Amniotic epithelial cell (primary cell): ENCODE results near the gene USH2A.

ENCODE experiments used
- DNase-seq: peaks from one replicate; pipeline ENCODE4 v3.0.0-alpha.2; 2010; ENCODE audit warnings: low read depth

The USH2A gene

DNA sequence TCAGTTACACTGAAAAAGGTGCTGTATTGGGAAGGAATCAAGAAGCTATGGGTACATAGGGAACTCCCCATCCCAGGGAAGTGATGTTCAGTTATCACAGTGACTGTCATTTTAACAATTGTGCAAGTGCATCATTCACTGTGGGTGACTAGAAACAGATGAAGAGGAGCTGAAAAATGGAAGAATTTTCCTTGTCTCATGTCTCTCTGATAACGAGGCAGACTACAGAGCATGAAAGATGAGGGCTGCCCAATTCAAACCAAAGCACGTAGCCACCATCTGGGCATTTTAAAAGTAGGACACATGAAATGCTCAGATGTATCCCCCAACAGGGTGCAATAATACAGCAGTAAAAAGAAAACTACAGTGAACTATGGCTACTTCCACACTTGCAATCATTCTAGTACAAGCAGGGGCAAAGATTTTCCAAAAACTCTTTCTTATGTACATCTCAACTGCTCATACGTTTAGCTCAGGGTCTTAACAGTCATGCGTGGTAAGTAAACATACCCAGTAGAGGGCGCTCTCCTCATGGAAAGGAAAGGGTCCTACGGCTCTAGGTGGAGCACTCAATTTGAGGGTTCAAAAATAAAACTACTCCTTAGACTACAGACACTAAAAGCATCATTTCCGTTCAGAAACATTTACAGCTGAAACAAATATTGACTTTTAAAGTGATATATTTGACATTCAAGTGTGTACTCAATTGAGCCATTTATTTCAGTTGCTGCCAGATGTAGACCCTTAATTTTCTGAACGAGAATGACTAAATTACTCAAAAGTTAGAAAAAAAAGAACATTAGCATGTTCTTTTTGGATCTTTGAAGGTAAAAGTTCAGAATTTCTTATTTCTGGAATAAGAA, 713.0 kb downstream of the USH2A start:
- peak; percentile 61 for DNase-seq

DNA sequence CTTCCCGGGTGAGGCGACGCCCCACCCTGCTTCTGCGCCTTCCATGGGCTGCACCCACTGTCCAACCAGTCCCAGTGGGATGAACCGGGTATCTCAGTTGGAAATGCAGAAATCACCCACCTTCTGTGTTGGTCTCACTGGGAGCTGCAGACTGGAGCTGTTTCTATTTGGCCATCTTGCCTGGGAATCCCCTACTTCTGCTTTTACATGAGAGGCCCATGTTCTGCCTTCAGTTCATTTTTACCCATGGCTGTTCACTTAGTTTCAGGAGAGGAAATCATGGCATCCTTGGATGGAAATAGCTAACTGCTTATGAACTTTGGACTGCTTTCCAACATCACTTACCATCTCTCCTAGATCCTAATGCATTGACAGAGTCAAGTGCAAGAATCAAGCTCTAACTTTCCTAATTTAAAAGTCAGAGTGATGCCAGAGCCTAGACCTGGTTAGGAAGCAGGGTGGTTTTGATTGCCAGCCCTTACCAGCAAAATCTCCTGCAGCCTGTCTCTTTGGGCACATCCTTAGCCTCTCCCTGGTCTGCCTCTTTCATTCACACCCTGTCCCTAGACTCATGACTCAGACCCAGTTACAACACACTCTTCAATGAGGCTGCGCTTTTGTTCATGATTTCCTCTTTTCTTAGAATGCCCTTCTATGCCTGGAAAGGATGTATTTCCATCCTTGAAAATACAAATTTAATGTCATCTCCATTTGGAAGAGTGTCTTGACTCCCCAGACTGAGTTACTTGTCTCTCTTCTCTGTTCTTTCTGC, 719.0 kb downstream of the USH2A start:
- peak; percentile 18 for DNase-seq

DNA sequence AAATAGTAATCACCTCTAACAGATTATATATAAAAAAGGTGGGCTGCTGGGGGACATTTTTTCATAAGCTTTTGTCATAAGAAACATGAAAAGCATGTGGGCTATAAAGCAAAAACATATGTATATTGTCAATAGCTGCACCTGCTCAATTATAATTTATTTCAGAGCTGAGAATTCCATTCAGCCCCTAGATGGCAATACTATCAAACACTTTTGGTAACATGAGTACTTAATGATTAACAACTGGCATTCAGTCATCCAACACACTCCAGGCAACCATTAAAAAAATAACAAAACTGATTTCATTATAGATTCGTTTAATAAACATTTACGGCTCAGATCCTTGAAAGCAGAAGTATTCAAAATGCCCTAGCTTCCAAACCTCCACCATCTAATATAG, 741.0 kb downstream of the USH2A start:
- DNase-seq: no peak

DNA sequence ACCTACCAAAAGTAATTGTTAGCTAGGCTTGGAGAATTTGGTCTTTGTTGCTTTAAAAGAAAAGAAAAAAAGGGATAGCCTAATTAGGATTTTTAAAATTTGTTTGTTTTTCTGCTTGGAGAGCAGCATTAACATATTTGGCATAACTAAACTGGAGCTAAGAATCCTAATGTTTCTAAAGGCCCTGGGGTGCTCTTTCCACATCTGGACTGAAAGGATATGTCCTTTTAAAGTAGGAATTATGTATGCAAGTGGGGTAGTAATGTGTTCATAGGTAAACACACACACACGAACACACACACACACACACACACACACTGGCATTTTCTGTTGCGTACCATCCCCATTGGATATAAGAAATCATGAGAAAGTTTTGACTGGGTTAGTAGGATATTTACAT, 742.2 kb downstream of the USH2A start:
- no peak for DNase-seq

- DNase-seq: no peak
Measured at GRCh38 chr1:215679231-215679630, 744.0 kb downstream of the USH2A start.

DNA sequence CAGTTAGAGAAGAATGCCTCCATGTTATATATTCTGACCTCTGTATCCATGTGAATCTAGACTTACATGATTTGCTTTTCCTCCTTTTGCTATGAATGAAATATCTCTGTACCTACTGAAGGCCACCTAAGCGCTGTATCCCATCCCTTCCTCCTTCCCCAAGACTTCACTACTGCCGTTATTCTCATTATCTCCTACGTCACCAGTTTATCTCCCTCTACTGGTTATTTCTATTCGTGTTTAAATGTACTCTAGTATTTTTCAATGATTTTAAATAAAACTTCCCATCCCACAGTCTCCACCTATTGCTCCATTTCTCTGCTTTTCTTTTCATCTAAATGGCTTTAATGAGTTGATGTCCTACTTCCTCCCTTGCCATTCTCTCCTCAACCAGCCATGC, 746.1 kb downstream of the USH2A start:
- no peak for DNase-seq

DNA sequence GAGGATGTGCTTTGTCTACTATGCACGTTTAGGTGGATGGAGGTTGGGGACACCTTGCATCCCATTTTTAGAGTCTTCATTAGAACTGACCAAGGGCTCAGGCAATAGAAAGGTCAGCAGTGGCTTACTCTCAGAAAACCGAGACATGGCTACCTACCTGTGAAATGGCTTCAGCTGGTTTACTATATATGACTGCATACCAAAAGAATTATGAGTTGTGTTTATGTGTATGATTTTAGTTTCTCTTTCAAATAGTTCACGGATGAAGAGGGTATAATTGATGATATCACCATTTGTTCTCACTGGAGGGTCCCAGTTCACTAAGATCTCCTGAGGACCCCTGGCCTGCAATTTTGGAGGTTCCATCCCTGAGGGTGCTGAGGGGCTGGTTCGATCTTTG, 749.3 kb downstream of the USH2A start:
- no peak for DNase-seq

DNA sequence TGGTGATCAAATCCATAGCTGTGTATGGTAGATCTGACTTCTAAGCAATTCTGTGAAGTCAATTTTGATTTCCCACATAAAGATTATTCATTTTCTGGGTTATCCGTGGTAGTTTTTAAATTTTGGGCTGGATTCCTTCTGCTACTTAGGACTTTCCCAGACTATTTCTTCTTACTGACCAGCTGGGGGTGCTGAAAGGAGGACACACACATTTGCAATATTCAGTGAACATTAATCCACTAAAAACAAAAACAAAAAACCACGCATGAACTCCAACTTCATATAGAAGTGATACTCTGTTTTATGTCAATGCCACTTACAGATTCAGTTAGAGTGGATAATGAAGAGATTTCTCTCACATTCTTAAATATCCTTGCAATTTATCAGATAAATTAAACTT, 750.8 kb downstream of the USH2A start:
- no peak for DNase-seq

DNA sequence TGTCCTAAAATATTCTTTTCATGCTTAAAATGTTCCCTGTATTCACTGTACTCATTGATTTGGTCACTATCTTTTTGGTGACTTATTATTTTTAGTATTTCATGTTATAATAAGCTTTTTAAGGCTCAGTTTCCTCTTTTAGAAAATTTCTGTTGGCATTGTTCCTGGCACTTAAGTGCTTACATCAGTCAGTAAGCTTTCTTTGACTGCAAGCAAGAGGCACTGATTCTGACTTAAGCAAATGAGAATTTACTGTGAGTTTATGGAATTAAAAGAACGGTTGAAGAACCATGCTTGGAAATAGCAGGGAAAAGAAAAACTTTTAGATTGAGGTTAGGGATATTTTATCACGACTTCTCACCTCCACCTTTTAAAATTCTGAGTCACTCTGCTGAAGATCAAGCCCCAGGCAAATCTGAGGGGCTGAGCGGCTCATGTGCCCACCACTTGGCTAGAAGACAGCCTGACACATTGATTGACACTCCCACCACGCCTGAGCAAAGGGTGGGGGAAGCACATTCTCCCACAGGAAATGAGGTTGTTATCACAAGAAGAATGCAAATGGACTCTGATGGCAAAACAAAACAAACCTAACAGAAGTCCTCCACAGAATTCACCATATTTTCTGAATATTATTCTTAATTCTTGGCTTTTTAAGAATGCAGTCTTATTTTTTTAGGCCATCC, 753.3 kb downstream of the USH2A start:
- DNase-seq: no peak

- DNase-seq: no peak
Measured at GRCh38 chr1:215667761-215668160, 755.5 kb downstream of the USH2A start.

- DNase-seq: peak; percentile 77
Measured at GRCh38 chr1:215665215-215665614, 758.0 kb downstream of the USH2A start.

DNA sequence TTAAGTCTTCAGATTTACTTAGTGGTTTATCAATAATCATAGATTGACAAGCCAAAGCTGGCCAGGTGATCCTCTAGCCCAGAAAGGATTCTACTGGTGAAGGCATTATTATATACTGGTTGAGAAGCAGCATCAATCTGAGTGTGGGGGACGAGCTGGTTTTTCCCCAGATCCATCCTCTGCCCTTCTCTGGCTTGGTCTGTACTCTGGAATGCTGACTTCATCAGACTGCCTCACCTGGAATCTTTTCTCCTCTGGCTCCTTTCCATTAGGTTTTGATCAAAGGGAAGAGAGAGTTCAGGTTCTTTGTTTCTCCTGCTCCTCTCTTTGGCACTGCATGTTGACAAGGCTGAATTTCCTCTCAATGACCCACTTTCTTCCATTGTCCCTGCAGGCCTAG, 762.2 kb downstream of the USH2A start:
- DNase-seq: no peak

- DNase-seq: no peak
Measured at GRCh38 chr1:215660259-215660658, 763.0 kb downstream of the USH2A start.

- DNase-seq: no peak
Measured at GRCh38 chr1:215657047-215657446, 766.2 kb downstream of the USH2A start.

DNA sequence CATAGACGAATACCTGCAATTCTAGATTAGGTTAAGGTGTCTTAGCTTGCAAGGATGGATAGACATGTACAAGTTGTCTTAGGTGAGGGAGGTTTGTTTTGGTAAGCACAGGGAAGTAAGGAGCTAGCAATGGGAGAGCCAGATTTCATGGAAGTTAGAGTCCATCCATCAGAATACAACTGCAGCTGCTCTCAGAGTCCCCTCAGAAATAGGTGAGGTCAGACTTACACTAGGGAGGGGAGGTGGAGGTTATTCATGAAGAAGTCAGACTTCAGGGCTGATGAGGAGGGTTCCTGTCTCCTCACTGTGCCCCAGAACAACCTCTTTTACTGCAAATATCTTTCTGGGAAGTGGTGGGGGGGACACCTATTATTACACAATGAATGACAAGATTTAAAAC, 770.9 kb downstream of the USH2A start:
- DNase-seq: no peak

GRCh38 chr1:215651867-215652266, 771.4 kb downstream of the USH2A start:
- DNase-seq: no peak

GRCh38 chr1:215650446-215651149, 772.6 kb downstream of the USH2A start:
- DNase-seq: no peak

DNA sequence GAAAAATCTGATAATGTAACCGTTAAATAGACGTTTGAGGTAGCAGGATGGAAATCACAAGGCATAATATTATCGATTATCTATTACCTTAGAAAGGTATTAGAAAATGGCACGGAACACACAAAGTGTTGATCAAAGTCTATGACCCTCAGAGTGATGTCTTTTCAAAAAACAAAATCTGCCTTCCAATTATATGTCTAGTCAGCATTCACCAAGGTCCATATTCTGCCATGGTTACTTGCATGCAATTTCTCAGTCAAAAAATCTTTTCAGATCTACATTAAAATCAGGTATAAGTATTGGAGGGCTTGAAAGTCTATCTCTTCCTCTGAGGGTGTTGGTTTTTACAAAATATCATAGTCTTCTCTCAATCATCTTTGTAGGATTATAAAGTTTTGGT, 774.3 kb downstream of the USH2A start:
- no peak for DNase-seq

DNA sequence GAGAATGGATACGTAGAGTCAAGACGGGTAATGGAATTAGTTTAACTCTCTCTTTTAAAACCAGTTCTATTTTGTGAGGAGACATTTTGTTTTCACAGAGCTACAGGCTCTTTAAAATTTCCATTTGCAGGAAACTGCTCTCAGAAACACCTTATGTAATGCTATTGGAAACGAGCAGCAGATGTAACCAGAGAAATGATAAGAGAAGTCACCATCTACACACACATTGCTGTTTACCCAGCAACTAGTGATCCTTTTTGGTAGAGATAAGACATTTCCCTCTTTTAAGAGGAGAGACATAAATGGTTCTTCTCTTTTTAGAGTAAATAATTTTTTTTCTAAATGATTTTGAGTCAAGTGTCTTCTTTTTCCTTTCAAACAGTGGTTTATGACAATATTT, 775.5 kb downstream of the USH2A start:
- no peak for DNase-seq

GRCh38 chr1:215645861-215646260, 777.4 kb downstream of the USH2A start:
- DNase-seq: no peak

GRCh38 chr1:215645182-215645581, 778.1 kb downstream of the USH2A start:
- no peak for DNase-seq
